ENCODE measurements around the gene CENPL. TPM values are rescaled to one million over a fixed set of nuclear protein-coding genes. Genes with fewer than 3 reads are reported as not detected.
A peak's percentile ranks its signal among the peaks of the same experiment; 100 is the strongest.

The CENPL gene
- total and polyA plus RNA-seq, 2 of the 4 experiments (the other 2 are of a cell fraction): 6.3 to 21.1 TPM

GRCh38 chr1:173862769-173863223 lies 38.1 kb upstream of the CENPL start:
- Histone ChIP-seq H2AFZ (replicated peaks; ENCODE audit: low read length, poor library complexity) (no peak overlapping the region), H3K18ac (ENCODE audit: low read depth, low read length) (no peak overlapping the region), H3K23ac (ENCODE audit: low read depth, low read length) (no peak overlapping the region), H3K4me2 (ENCODE audit: low read depth, low read length) (no peak overlapping the region), H2BK15ac (ENCODE audit: low read depth, low read length) (no peak overlapping the region), H4K20me1 (ENCODE audit: insufficient read depth, low read length) (peaks cover 68% of the 10 kb centered on the region), H3K27ac (ENCODE audit: insufficient read depth, low read length) (no peak overlapping the region), H2AK9ac (replicated peaks; ENCODE audit: low read depth, low read length, poor library complexity) (no peak overlapping the region), H4K8ac (ENCODE audit: low read depth in 2 of 2, low read length in 2 of 2) (peak overlapping the region in 1 of 2 experiments; percentile 26; a peak in 1 of 4 replicates), H3K9ac (ENCODE audit: low read depth, low read length) (no peak overlapping the region), H3K9me1 (ENCODE audit: insufficient read depth, low read length) (no peaks in the 10 kb centered on the region), H2BK5ac (ENCODE audit: low read depth, low read length, poor library complexity, severe bottlenecking) (no peak overlapping the region), H3K36me3 (ENCODE audit: control insufficient read depth, insufficient read depth, low read length) (peaks cover 44% of the 10 kb centered on the region), H3K79me1 (ENCODE audit: low read depth in 1 of 2, low read length in 2 of 2) (peaks cover 9 to 35% of the 10 kb centered on the region in 2 experiments; a peak in 3 of 4 replicates), H4K5ac (ENCODE audit: low read depth, low read length) (no peak overlapping the region), H3K9me3 (ENCODE audit: control insufficient read depth, insufficient read depth, low read length) (no peaks in the 10 kb centered on the region), H2BK20ac (ENCODE audit: low read depth, low read length) (no peak overlapping the region), H3K27me3 (ENCODE audit: control insufficient read depth, insufficient read depth, low read length) (no peaks in the 10 kb centered on the region), H3K4me1 (ENCODE audit: control insufficient read depth, insufficient read depth, low read length) (no peaks in the 10 kb centered on the region), H3K14ac (replicated peaks; ENCODE audit: low read depth, low read length) (no peak overlapping the region; the same call in 1 of the 2 replicates), H3K4ac (ENCODE audit: low read depth, low read length) (no peak overlapping the region), H3K56ac (ENCODE audit: extremely low read depth, insufficient read depth, low read length) (no peak overlapping the region), H4K91ac (ENCODE audit: insufficient read depth, low read depth, low read length) (no peak overlapping the region), H2BK120ac (ENCODE audit: low read depth, low read length) (no peak overlapping the region), H3K4me3 (ENCODE audit: insufficient read depth, low read depth, low read length) (no peak overlapping the region), H2AK5ac (ENCODE audit: low read depth, low read length) (no peak overlapping the region)
- in situ Hi-C loops (cut with MboI; ENCODE audit: low sequenced_read_pairs): no loop called here
- dilution Hi-C loops (cut with HindIII; ENCODE audit: low sequenced_read_pairs, unreplicated experiment): no loop called here
- DNase-seq: no peak
- ChIA-PET POLR2A (ENCODE audit: unreplicated experiment) (no interaction called here), CTCF (no interaction called here)
- ATAC-seq (ENCODE audit: low read depth): no peak
- WGBS, 2 experiments (ENCODE audit: extremely low coverage in 2 of 2, insufficient read length in 1 of 2): 86% methylated on average over 2 of the region's 8 CpGs; no CpG with 5 or more reads in 1 of the 2 experiments
- no TSS peak for BruUV-seq (replicated peaks)
- intact Hi-C loops (cut with micrococcal nuclease): no loop called here
- TF ChIP-seq RAD21 (IDR thresholded peaks at IDR 0.05; ENCODE audit: low read length) (no peak), BHLHE40 (IDR thresholded peaks at IDR 0.05; ENCODE audit: low read depth, low read length) (no peak), USF2 (IDR thresholded peaks at IDR 0.05; ENCODE audit: low read depth, low read length) (no peak), NFE2L2 (IDR thresholded peaks at IDR 0.05; ENCODE audit: low read depth, low read length) (no peak), ELK1 (IDR thresholded peaks at IDR 0.05; ENCODE audit: borderline replicate concordance, low read depth, low read length) (no peak), CEBPB (IDR thresholded peaks at IDR 0.05; ENCODE audit: low read depth, low read length) (0 out of 2 replicates have a peak, but pooled peaks have one; percentile 14), RFX5 (IDR thresholded peaks at IDR 0.05; ENCODE audit: low read depth, low read length) (no peak), POLR2A (IDR thresholded peaks at IDR 0.05; ENCODE audit: low read depth, low read length) (peak; percentile 10; the same call in 1 of the 2 replicates), MAFK (IDR thresholded peaks at IDR 0.05; ENCODE audit: low read depth, low read length) (no peak), CHD1 (IDR thresholded peaks at IDR 0.05; ENCODE audit: low read depth, low read length) (no peak)
